ENCODE measurements around the gene TAS1R3. TPM values are rescaled to one million over a fixed set of nuclear protein-coding genes. Genes with fewer than 3 reads are reported as not detected.

TAS1R3 gene
- total and polyA plus RNA-seq, 3 donors from 2014 or later = 0.66 to 1.5 (median 1.5) TPM

GRCh38 chr1:1287288-1288110, 43.6 kb upstream of the TAS1R3 start:
- Histone ChIP-seq H3K9me3 (no peaks in the 10 kb centered on the region), H3K4me3 (no peak overlapping the region), H3K27ac (no peak overlapping the region), H3K27me3 (no peaks in the 10 kb centered on the region), H3K36me3 (ENCODE audit: low read depth, missing control alignments) (no peaks in the 10 kb centered on the region), H3K4me1 (peaks cover 11% of the 10 kb centered on the region)
- no peak for DNase-seq
- TF ChIP-seq CTCF (IDR thresholded peaks at IDR 0.05) (no peak), POLR2A (IDR thresholded peaks at IDR 0.05) (no peak)
- WGBS, 2 donors = 85 to 90% methylated on average over 10 to 45 of the region's 46 CpGs
- intact Hi-C loops (cut with DNase I; ENCODE audit: low total_unique reads) = no loop called here

GRCh38 chr1:1290238-1290731, 40.8 kb upstream of the TAS1R3 start:
- H3K9me3 ChIP-seq = no peaks in the 10 kb centered on the region
- no peaks in the 10 kb centered on the region for H3K27me3 ChIP-seq
- TF ChIP-seq CTCF (IDR thresholded peaks at IDR 0.05) (peak; percentile 42 to 44 (median 43)), POLR2A (IDR thresholded peaks at IDR 0.05) (no peak)
- no peaks in the 10 kb centered on the region for H3K36me3 ChIP-seq (ENCODE audit: low read depth, missing control alignments)
- WGBS, 2 donors = 77 to 100% methylated on average over 4 to 15 of the region's 15 CpGs
- peak; percentile 69 for DNase-seq
- H3K27ac ChIP-seq = no peak overlapping the region
- intact Hi-C loops (cut with DNase I; ENCODE audit: low total_unique reads) = no loop called here
- no peak overlapping the region for H3K4me3 ChIP-seq
- peaks cover 11% of the 10 kb centered on the region for H3K4me1 ChIP-seq

- Histone ChIP-seq H3K36me3 (ENCODE audit: low read depth, missing control alignments) (no peaks in the 10 kb centered on the region), H3K4me1 (peaks cover 11% of the 10 kb centered on the region), H3K9me3 (no peaks in the 10 kb centered on the region), H3K27ac (no peak overlapping the region), H3K27me3 (no peaks in the 10 kb centered on the region), H3K4me3 (no peak overlapping the region)
- DNase-seq = no peak
- 36 to 62% methylated on average over 14 to 28 of the region's 28 CpGs for whole genome bisulfite sequencing, 2 donors
- intact Hi-C loops (cut with DNase I; ENCODE audit: low total_unique reads) = no loop called here
- TF ChIP-seq POLR2A (IDR thresholded peaks at IDR 0.05) = no peak
- TF ChIP-seq CTCF (IDR thresholded peaks at IDR 0.05) = no peak
These were observed 40.0 kb upstream of the TAS1R3 start for GRCh38 chr1:1291023-1291528.

- no peaks in the 10 kb centered on the region for H3K27me3 ChIP-seq
- intact Hi-C loops (cut with DNase I; ENCODE audit: low total_unique reads) = no loop called here
- DNase-seq = peak; percentile 73
- H3K4me1 ChIP-seq = peaks cover 11% of the 10 kb centered on the region
- no peak overlapping the region for H3K27ac ChIP-seq
- H3K36me3 ChIP-seq (ENCODE audit: low read depth, missing control alignments) = no peaks in the 10 kb centered on the region
- no peak for TF ChIP-seq POLR2A (IDR thresholded peaks at IDR 0.05)
- TF ChIP-seq CTCF (IDR thresholded peaks at IDR 0.05) = peak; percentile 21 to 44 (median 39)
- 73 to 80% methylated on average over 19 to 45 of the region's 45 CpGs for WGBS, 2 donors
- H3K9me3 ChIP-seq = no peaks in the 10 kb centered on the region
- H3K4me3 ChIP-seq = no peak overlapping the region
These were observed 39.3 kb upstream of the TAS1R3 start for GRCh38 chr1:1291548-1292441.

Measured in testis (tissue), 3 donors.